Measurements from ENCODE around the gene KANTR. TPM values are rescaled to one million over a fixed set of nuclear protein-coding genes. Genes with fewer than 3 reads are reported as not detected.

The KANTR gene
- total RNA-seq, 2 donors from 2014 or later = 25.9 to 28.6 TPM

GRCh38 chrX:53114864-53115549, 21.1 kb downstream of the KANTR start:
- Histone ChIP-seq H3K4me3 (no peak overlapping the region), H3K9me3 (no peaks in the 10 kb centered on the region), H3K27ac (peak overlapping the region in 1 of 2 donors; percentile 52), H3K4me1 (ENCODE audit: control insufficient read depth in 1 of 2, low read depth in 2 of 2) (no peaks in the 10 kb centered on the region), H3K36me3 (no peaks in the 10 kb centered on the region), H3K27me3 (replicated peaks; ENCODE audit: insufficient read depth) (no peaks in the 10 kb centered on the region)
- no peak for TF ChIP-seq CTCF (IDR thresholded peaks at IDR 0.05)
- DNase-seq (ENCODE audit: low spot score) (no peak), ATAC-seq (ENCODE audit: insufficient number of reproducible peaks, low FRiP score, low read depth) (no peak)

- no peak for TF ChIP-seq CTCF (IDR thresholded peaks at IDR 0.05)
- Histone ChIP-seq H3K4me3 (no peak overlapping the region), H3K9me3 (no peaks in the 10 kb centered on the region), H3K4me1 (ENCODE audit: control insufficient read depth in 1 of 2, low read depth in 2 of 2) (no peaks in the 10 kb centered on the region), H3K27me3 (replicated peaks; ENCODE audit: insufficient read depth) (no peaks in the 10 kb centered on the region), H3K27ac (peak overlapping the region in 1 of 2 donors; percentile 52), H3K36me3 (no peaks in the 10 kb centered on the region)
- no peak for DNase-seq (ENCODE audit: low spot score)
- ATAC-seq (ENCODE audit: insufficient number of reproducible peaks, low FRiP score, low read depth) = no peak
Measured at GRCh38 chrX:53115550-53115874, 21.6 kb downstream of the KANTR start.

- Histone ChIP-seq H3K4me1 (ENCODE audit: control insufficient read depth in 1 of 2, low read depth in 2 of 2) (no peaks in the 10 kb centered on the region), H3K9me3 (no peaks in the 10 kb centered on the region), H3K36me3 (no peaks in the 10 kb centered on the region), H3K4me3 (peak overlapping the region; percentile 55), H3K27ac (peak overlapping the region in 1 of 2 donors; percentile 52), H3K27me3 (replicated peaks; ENCODE audit: insufficient read depth) (no peaks in the 10 kb centered on the region)
- DNase-seq (ENCODE audit: low spot score) (no peak), ATAC-seq (ENCODE audit: insufficient number of reproducible peaks, low FRiP score, low read depth) (no peak)
- TF ChIP-seq CTCF (IDR thresholded peaks at IDR 0.05) = no peak
Measured at GRCh38 chrX:53116101-53116500, 22.2 kb downstream of the KANTR start.

- Histone ChIP-seq H3K4me3 (no peak overlapping the region), H3K27me3 (replicated peaks; ENCODE audit: insufficient read depth) (no peaks in the 10 kb centered on the region), H3K9me3 (no peaks in the 10 kb centered on the region), H3K4me1 (ENCODE audit: control insufficient read depth in 1 of 2, low read depth in 2 of 2) (peaks cover 0 to 10% of the 10 kb centered on the region in 2 donors), H3K27ac (no peak overlapping the region), H3K36me3 (no peaks in the 10 kb centered on the region)
- ATAC-seq (ENCODE audit: insufficient number of reproducible peaks, low FRiP score, low read depth) = no peak
- TF ChIP-seq CTCF (IDR thresholded peaks at IDR 0.05) = no peak
- DNase-seq (ENCODE audit: low spot score) = no peak
Measured at GRCh38 chrX:53122013-53122412, 28.1 kb downstream of the KANTR start.

- no peak for TF ChIP-seq CTCF (IDR thresholded peaks at IDR 0.05)
- DNase-seq (ENCODE audit: low spot score) = no peak
Measured at GRCh38 chrX:53125506-53125905, 31.6 kb downstream of the KANTR start.

More at GRCh38 chrX:53125506-53125905, 31.6 kb downstream of the KANTR start:
- no peaks in the 10 kb centered on the region for H3K27me3 ChIP-seq (replicated peaks; ENCODE audit: insufficient read depth)
- no peaks in the 10 kb centered on the region for H3K9me3 ChIP-seq
- no peak for ATAC-seq (ENCODE audit: insufficient number of reproducible peaks, low FRiP score, low read depth)
- peaks cover 0 to 10% of the 10 kb centered on the region in 2 donors for H3K4me1 ChIP-seq (ENCODE audit: control insufficient read depth in 1 of 2, low read depth in 2 of 2)
- H3K36me3 ChIP-seq = no peaks in the 10 kb centered on the region
- no peak overlapping the region for H3K4me3 ChIP-seq
- no peak overlapping the region for H3K27ac ChIP-seq
